BLaER1 treated with 17β-estradiol and CSF1 and Interleukin-3, amounts not matched to agents 10 nM and 100 nM (cell line): ENCODE data around the gene HIVEP1.

Experiments used
- H3K27ac ChIP-seq, 11 experiments: shearing (Covaris generic); formaldehyde crosslinking; 2 replicates each; pipeline ENCODE4 v1.8.1; 2022
- H3K27me3 ChIP-seq, 11 experiments: shearing (Covaris generic); formaldehyde crosslinking; 2 replicates each; pipeline ENCODE4 v1.8.1; 2022
- H3K36me3 ChIP-seq, 11 experiments: shearing (Covaris generic); formaldehyde crosslinking; 2 replicates each; pipeline ENCODE4 v1.8.1; 2022
- H3K4me1 ChIP-seq, 10 experiments: shearing (Covaris generic); formaldehyde crosslinking; 2 replicates each; pipeline ENCODE4 v1.8.1; 2022
- H3K4me2 ChIP-seq, 11 experiments: shearing (Covaris generic); formaldehyde crosslinking; 2 replicates each; pipeline ENCODE4 v1.8.1; 2022
- H3K4me3 ChIP-seq, 10 experiments: shearing (Covaris generic); formaldehyde crosslinking; 2 replicates each; pipeline ENCODE4 v1.8.1; 2022
- H3K9ac ChIP-seq, 11 experiments: shearing (Covaris generic); formaldehyde crosslinking; 2 replicates each; pipeline ENCODE4 v1.8.1; 2022
- H3K9me3 ChIP-seq, 11 experiments: shearing (Covaris generic); formaldehyde crosslinking; replicated peaks in 1 of 11; 2 replicates each; pipeline ENCODE4 v1.8.1; 2022
- H4K20me1 ChIP-seq, 11 experiments: shearing (Covaris generic); formaldehyde crosslinking; 2 replicates each; pipeline ENCODE4 v1.8.1; 2022
- Cebpa-rat ChIP-seq, 11 experiments: shearing (Covaris generic); IDR thresholded peaks; 2 replicates each; pipeline ENCODE4 v1.8.1; 2022

The HIVEP1 gene

DNA sequence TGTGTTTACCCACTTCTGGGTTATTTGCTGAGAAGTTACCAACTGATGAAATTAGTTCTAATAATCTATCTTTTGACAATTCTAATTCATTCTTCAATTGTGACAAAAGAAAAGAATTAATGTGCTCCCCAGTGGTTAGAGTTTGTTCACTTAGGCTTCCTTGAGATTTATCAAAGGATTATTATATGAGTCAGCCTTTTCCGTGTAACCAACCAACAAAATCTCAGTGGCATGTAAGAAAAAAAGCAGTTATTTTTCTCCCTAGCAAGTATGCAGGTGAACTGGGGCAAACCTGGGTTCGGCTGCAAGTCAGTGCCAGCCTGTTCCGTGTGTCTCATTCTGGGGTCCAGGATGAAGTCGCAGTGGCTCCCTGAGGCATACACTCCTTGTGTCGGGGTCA is 28.8 kb upstream of the HIVEP1 start:
- H3K4me3 ChIP-seq: no peak overlapping the region
- H4K20me1 ChIP-seq: no peaks in the 10 kb centered on the region
- no peak overlapping the region for H3K9ac ChIP-seq
- H3K27me3 ChIP-seq: no peaks in the 10 kb centered on the region
- H3K27ac ChIP-seq: no peak overlapping the region
- H3K36me3 ChIP-seq: no peaks in the 10 kb centered on the region
- no peak for TF ChIP-seq Cebpa-rat (IDR thresholded peaks at IDR 0.05)
- H3K9me3 ChIP-seq: no peaks in the 10 kb centered on the region
- no peak overlapping the region for H3K4me2 ChIP-seq
- H3K4me1 ChIP-seq: peaks cover 0 to 6% (median 0%) of the 10 kb centered on the region in 10 experiments; a peak in 3 of 20 replicates

DNA sequence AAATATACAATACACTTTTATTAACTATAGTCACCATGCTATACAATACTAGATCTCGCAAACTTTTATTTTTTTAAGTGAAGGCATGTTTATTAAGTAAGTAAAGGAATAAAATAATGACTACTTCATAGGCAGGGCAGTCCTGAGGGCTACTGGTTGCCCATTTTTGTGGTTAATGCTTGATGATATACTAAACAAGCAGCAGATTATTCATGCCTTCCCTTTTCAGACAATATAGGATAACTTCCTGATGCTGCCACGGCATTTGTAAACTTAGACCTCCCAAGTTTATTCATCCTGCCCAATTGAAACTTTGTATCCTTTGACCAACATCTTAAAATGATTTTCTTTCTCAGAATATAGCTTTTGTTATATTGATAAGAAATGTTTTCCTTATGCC is 24.7 kb upstream of the HIVEP1 start:
- Histone ChIP-seq H3K9ac (no peak overlapping the region), H4K20me1 (no peaks in the 10 kb centered on the region), H3K4me3 (no peak overlapping the region), H3K36me3 (no peaks in the 10 kb centered on the region), H3K9me3 (no peaks in the 10 kb centered on the region), H3K4me2 (no peak overlapping the region), H3K27ac (no peak overlapping the region), H3K27me3 (no peaks in the 10 kb centered on the region), H3K4me1 (peaks cover 0 to 7% (median 0%) of the 10 kb centered on the region in 10 experiments; a peak in 2 of 20 replicates)
- TF ChIP-seq Cebpa-rat (IDR thresholded peaks at IDR 0.05): no peak

DNA sequence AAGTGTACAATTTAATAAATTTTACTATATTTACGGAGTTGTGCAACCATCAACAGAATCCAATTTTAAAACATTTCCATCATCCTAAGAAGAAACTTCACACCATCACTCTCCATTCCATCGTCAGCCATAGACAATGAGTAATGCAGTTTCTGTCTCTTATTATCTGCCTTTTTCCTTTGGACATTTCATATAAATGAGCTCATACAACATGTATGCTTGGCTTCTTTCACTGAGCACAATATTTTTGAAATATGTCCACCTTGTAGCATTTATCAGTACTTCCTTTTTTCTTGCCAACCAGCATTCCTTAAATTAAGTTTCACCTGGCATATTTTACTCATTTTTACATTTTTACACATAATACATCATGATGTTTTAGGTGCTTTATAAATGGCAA is 22.7 kb upstream of the HIVEP1 start:
- Histone ChIP-seq H3K36me3 (no peaks in the 10 kb centered on the region), H3K27ac (no peak overlapping the region), H3K4me3 (no peak overlapping the region), H4K20me1 (no peaks in the 10 kb centered on the region), H3K4me2 (no peak overlapping the region), H3K9me3 (no peaks in the 10 kb centered on the region), H3K9ac (no peak overlapping the region), H3K4me1 (peaks cover 0 to 7% (median 0%) of the 10 kb centered on the region in 10 experiments; a peak in 2 of 20 replicates), H3K27me3 (no peaks in the 10 kb centered on the region)
- no peak for TF ChIP-seq Cebpa-rat (IDR thresholded peaks at IDR 0.05)

DNA sequence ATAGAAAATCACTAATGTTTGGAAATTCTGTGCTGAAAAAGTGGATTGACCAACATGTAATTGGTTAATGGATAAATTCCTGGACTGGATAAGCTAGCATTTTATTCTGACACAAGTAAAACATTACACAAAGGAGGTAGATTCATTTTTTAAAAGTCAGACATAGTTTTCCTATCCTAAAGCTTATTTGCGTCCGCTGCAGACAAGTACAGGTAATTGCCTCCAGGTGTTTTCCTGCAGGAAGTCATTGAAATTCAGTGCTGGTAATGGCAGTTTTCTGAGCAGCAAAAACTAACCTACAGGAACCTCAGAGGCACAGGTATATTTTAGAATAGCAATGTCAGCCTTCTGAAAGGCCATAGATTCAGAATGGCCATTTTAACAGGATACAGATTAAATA is 20.0 kb upstream of the HIVEP1 start:
- Histone ChIP-seq H3K9ac (no peak overlapping the region), H4K20me1 (no peaks in the 10 kb centered on the region), H3K4me3 (no peak overlapping the region), H3K27ac (no peak overlapping the region), H3K4me1 (peaks cover 0 to 7% (median 0%) of the 10 kb centered on the region in 10 experiments; a peak in 2 of 20 replicates), H3K4me2 (no peak overlapping the region), H3K9me3 (no peaks in the 10 kb centered on the region), H3K36me3 (no peaks in the 10 kb centered on the region), H3K27me3 (no peaks in the 10 kb centered on the region)
- no peak for TF ChIP-seq Cebpa-rat (IDR thresholded peaks at IDR 0.05)

DNA sequence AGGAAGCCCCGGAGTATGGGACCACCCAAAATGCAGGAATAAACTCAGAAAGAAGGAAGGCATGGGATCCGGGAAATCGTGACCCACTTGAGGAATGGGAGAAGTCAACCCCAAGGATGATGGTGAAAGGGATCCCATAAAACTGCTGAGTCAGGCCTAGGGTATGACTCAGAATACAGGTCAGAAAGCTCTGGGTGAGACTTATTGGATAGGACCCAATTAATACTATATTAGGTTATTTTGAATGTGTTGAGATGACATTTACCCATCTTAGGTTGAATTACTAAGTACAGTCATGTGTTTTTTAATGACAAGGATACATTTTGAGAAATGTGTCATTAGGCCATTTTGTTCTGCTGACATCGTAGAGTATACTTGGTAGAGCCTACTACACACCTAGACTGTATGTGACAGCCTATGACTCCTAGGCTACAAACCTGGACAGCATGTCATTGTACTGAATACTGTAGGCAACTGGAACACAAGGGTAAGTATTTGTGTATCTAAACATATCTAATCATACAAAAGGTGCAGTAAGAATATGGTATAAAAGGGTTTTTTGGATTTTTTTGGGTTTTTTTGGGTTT is 17.1 kb upstream of the HIVEP1 start:
- no peaks in the 10 kb centered on the region for H3K36me3 ChIP-seq
- no peaks in the 10 kb centered on the region for H3K9me3 ChIP-seq
- no peak overlapping the region for H3K27ac ChIP-seq
- H3K27me3 ChIP-seq: no peaks in the 10 kb centered on the region
- peaks cover 0 to 7% (median 0%) of the 10 kb centered on the region in 10 experiments; a peak in 2 of 20 replicates for H3K4me1 ChIP-seq
- no peak overlapping the region for H3K9ac ChIP-seq
- no peak overlapping the region for H3K4me3 ChIP-seq
- H4K20me1 ChIP-seq: no peaks in the 10 kb centered on the region
- TF ChIP-seq Cebpa-rat (IDR thresholded peaks at IDR 0.05): no peak
- H3K4me2 ChIP-seq: no peak overlapping the region

DNA sequence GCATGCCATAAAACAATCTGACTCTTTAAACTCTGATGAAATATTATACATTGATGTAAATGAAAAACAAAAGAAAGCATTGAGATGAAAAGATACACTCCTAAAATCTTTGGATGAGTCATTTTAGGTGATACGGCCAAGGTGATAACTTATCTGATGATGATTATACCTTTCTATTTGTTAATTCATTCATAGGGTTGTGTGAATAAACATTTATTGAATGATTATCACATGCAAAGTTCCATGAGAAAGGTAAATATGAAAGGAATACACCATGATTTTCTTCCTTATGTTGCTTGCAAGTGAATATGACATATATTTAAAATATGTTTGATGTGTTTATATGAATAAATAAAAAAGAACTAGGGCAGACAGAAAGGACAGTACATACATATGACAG is 15.4 kb upstream of the HIVEP1 start:
- H3K4me1 ChIP-seq: no peaks in the 10 kb centered on the region
- no peak overlapping the region for H3K9ac ChIP-seq
- H3K27me3 ChIP-seq: no peaks in the 10 kb centered on the region
- H3K4me2 ChIP-seq: no peak overlapping the region
- H3K27ac ChIP-seq: no peak overlapping the region
- H3K36me3 ChIP-seq: no peaks in the 10 kb centered on the region
- no peak for TF ChIP-seq Cebpa-rat (IDR thresholded peaks at IDR 0.05)
- no peaks in the 10 kb centered on the region for H4K20me1 ChIP-seq
- no peak overlapping the region for H3K4me3 ChIP-seq
- H3K9me3 ChIP-seq: no peaks in the 10 kb centered on the region

DNA sequence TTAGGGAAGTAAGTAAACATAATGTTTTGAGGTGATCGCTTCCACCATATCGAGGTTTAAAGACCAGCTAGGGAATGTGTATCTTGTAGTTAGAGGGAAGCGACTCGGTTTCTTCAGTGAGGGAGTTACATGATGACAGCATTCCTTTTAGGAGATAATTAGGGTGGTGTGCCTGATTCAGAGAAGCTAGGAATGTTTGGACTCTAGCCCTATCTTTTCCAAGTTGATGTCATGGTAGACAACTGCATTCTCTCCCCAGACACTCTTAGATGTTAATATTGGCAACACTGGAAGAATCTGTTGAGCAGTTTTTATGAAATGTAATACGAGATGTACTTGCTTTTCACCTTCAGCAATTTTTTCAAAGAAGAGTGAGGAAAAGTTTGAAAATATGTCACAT is 12.9 kb upstream of the HIVEP1 start:
- H4K20me1 ChIP-seq: no peaks in the 10 kb centered on the region
- no peak overlapping the region for H3K9ac ChIP-seq
- no peak overlapping the region for H3K27ac ChIP-seq
- no peak overlapping the region for H3K4me2 ChIP-seq
- no peaks in the 10 kb centered on the region for H3K27me3 ChIP-seq
- H3K4me3 ChIP-seq: no peak overlapping the region
- no peak for TF ChIP-seq Cebpa-rat (IDR thresholded peaks at IDR 0.05)
- no peaks in the 10 kb centered on the region for H3K4me1 ChIP-seq
- no peaks in the 10 kb centered on the region for H3K36me3 ChIP-seq
- no peaks in the 10 kb centered on the region for H3K9me3 ChIP-seq

DNA sequence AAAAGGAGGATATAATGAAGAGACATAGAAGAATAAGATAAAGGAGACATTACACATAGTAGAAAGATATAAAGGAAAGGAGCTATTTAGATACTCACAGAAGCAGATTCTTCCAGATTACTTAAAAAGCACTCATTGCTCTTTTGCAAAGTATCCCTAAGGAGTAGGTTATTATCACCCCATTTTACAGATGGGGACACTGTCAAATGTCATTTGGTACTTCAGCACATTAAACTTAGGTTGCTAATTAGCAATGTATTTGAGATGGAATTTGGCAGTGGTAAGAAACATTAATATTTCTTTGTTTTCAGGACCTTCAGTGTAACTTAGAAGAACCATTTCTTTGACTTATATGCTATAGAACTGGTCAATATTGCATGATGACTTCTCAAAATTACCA is 11.9 kb upstream of the HIVEP1 start:
- H3K27me3 ChIP-seq: no peaks in the 10 kb centered on the region
- H3K27ac ChIP-seq: no peak overlapping the region
- H3K4me2 ChIP-seq: no peak overlapping the region
- no peak overlapping the region for H3K4me3 ChIP-seq
- H3K4me1 ChIP-seq: no peaks in the 10 kb centered on the region
- H3K9ac ChIP-seq: no peak overlapping the region
- no peaks in the 10 kb centered on the region for H3K36me3 ChIP-seq
- no peaks in the 10 kb centered on the region for H4K20me1 ChIP-seq
- TF ChIP-seq Cebpa-rat (IDR thresholded peaks at IDR 0.05): no peak
- H3K9me3 ChIP-seq: no peaks in the 10 kb centered on the region

DNA sequence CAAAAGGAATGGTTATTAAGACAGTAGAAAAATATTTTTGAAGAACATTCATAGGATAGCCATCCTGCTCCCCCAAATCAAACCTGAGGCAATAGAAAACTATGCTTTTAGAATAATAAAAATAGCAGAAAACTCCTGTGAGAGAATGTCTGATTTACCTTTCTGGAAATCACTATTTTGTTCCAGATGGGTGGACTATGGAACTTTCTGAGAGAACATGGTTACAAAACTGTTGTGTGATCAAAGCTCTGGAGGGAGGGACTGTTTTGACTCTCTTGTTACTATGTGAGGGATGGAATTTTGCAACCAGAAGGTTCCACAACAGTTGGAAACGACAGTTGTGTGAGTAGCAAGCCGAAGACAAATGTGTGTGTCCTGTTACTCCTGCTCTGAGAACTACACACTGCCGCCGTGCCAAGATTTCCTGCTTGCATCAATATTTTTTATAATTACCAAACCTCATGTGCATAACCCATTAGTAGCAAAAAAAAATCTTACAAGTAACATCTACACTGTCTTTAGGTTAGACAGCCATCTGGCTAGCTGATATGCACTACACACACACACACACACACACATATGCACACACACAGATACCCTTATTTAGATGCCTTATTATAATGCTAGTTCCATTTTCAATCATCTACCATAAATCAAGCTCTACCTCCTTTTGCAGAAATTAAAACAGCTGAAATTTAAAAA is 11.0 kb upstream of the HIVEP1 start:
- no peak overlapping the region for H3K9ac ChIP-seq
- H3K36me3 ChIP-seq: no peaks in the 10 kb centered on the region
- H3K4me3 ChIP-seq: no peak overlapping the region
- H3K27me3 ChIP-seq: no peaks in the 10 kb centered on the region
- no peaks in the 10 kb centered on the region for H3K4me1 ChIP-seq
- H3K27ac ChIP-seq: no peak overlapping the region
- H3K4me2 ChIP-seq: no peak overlapping the region
- H4K20me1 ChIP-seq: no peaks in the 10 kb centered on the region
- no peak for TF ChIP-seq Cebpa-rat (IDR thresholded peaks at IDR 0.05)
- H3K9me3 ChIP-seq: no peaks in the 10 kb centered on the region
